Right forelimb (tissue), 1 donor: ENCODE measurements around the gene FGF18.

Experiments
- DNase-seq: peaks from one replicate; pipeline ENCODE4 v3.0.0-alpha.2; 2018

FGF18 gene

GRCh38 chr5:171424726-171425125 lies 5.3 kb downstream of the FGF18 start:
- DNase-seq = no peak

- DNase-seq = no peak
Observed at GRCh38 chr5:171425596-171426244, 6.3 kb downstream of the FGF18 start.

GRCh38 chr5:171426266-171426665 lies 6.8 kb downstream of the FGF18 start:
- no peak for DNase-seq

GRCh38 chr5:171426680-171427079 lies 7.2 kb downstream of the FGF18 start:
- DNase-seq = no peak

- no peak for DNase-seq
Observed at GRCh38 chr5:171427318-171428167, 8.1 kb downstream of the FGF18 start.

- no peak for DNase-seq
Observed at GRCh38 chr5:171428168-171428696, 8.8 kb downstream of the FGF18 start.

- DNase-seq = no peak
Observed at GRCh38 chr5:171428809-171429542, 9.5 kb downstream of the FGF18 start.

GRCh38 chr5:171429543-171429910 lies 10.1 kb downstream of the FGF18 start:
- DNase-seq = peak; percentile 34

GRCh38 chr5:171431251-171431777 lies 11.9 kb downstream of the FGF18 start:
- DNase-seq = no peak

- no peak for DNase-seq
Observed at GRCh38 chr5:171432076-171432475, 12.6 kb downstream of the FGF18 start.

GRCh38 chr5:171432583-171433351 lies 13.3 kb downstream of the FGF18 start:
- DNase-seq = no peak

GRCh38 chr5:171433352-171433698 lies 13.9 kb downstream of the FGF18 start:
- DNase-seq = no peak

- DNase-seq = no peak
Observed at GRCh38 chr5:171433982-171434676, 14.7 kb downstream of the FGF18 start.

- no peak for DNase-seq
Observed at GRCh38 chr5:171434874-171435273, 15.4 kb downstream of the FGF18 start.

GRCh38 chr5:171435908-171436307 lies 16.5 kb downstream of the FGF18 start:
- no peak for DNase-seq

GRCh38 chr5:171436804-171437285 lies 17.4 kb downstream of the FGF18 start:
- no peak for DNase-seq

GRCh38 chr5:171437286-171437821 lies 17.9 kb downstream of the FGF18 start:
- no peak for DNase-seq

GRCh38 chr5:171438738-171439137 lies 19.3 kb downstream of the FGF18 start:
- no peak for DNase-seq

- DNase-seq = no peak
Observed at GRCh38 chr5:171441246-171441791, 21.9 kb downstream of the FGF18 start.

- no peak for DNase-seq
Observed at GRCh38 chr5:171442287-171443042, 23.0 kb downstream of the FGF18 start.
